H1 (cell line): ENCODE results near the gene GSTT4.

ENCODE experiments used
- CTCF ChIP-seq, 3 experiments: IDR thresholded peaks; 1 replicate in 2 of 3; 2 replicates in 1 of 3; pipeline versions ENCODE4 v1.5.1 to v1.6.1; 2011; ENCODE audit warnings: low read length in 3 of 3, mild to moderate bottlenecking in 3 of 3, inconsistent platforms in 2 of 3, low read depth in 1 of 3, moderate library complexity in 1 of 3; ENCODE audit not compliant: insufficient read depth in 1 of 3; ENCODE audit errors: control extremely low read depth in 1 of 3
- EZH2 ChIP-seq: fragments of 200-600 bp; sonication (generic); IDR thresholded peaks from 2 replicates; pipeline ENCODE4 v1.7.1; 2012; ENCODE audit warnings: low read depth, mild to moderate bottlenecking, moderate library complexity, low read length, inconsistent platforms; ENCODE audit not compliant: severe bottlenecking
- MAFK ChIP-seq: IDR thresholded peaks from 2 replicates; pipeline ENCODE4 v1.6.1; 2012; ENCODE audit warnings: low read depth, mild to moderate bottlenecking, improper control_type of control experiment, low read length
- TBP ChIP-seq: IDR thresholded peaks from 2 replicates; pipeline ENCODE4 v1.6.1; 2011; ENCODE audit warnings: low read depth, low read length, improper control_type of control experiment
- YY1 ChIP-seq: IDR thresholded peaks from 2 replicates; pipeline ENCODE4 v1.6.1; 2011; ENCODE audit warnings: low read depth, mild to moderate bottlenecking, low read length
- ZNF274 ChIP-seq: IDR thresholded peaks from 2 replicates; pipeline ENCODE4 v1.7.0; 2012; ENCODE audit warnings: low read length, borderline replicate concordance; ENCODE audit errors: extremely low read depth

- TF ChIP-seq CTCF (IDR thresholded peaks at IDR 0.05; ENCODE audit: control extremely low read depth in 1 of 3, insufficient read depth in 1 of 3, low read depth in 1 of 3, low read length in 3 of 3) (no peak), YY1 (no peak), ZNF274 (no peak), EZH2 (no peak), TBP (no peak), MAFK (no peak)
Measured at GRCh38 chr22:24053481-24054226, 48.4 kb upstream of the GSTT4 start.
